ENCODE measurements around the gene INPP5K. TPM values are rescaled to one million over a fixed set of nuclear protein-coding genes. Genes with fewer than 3 reads are reported as not detected.

The INPP5K gene
- total and polyA plus RNA-seq, 4 donors: 22.5 to 38.9 (median 31.3) TPM

DNA sequence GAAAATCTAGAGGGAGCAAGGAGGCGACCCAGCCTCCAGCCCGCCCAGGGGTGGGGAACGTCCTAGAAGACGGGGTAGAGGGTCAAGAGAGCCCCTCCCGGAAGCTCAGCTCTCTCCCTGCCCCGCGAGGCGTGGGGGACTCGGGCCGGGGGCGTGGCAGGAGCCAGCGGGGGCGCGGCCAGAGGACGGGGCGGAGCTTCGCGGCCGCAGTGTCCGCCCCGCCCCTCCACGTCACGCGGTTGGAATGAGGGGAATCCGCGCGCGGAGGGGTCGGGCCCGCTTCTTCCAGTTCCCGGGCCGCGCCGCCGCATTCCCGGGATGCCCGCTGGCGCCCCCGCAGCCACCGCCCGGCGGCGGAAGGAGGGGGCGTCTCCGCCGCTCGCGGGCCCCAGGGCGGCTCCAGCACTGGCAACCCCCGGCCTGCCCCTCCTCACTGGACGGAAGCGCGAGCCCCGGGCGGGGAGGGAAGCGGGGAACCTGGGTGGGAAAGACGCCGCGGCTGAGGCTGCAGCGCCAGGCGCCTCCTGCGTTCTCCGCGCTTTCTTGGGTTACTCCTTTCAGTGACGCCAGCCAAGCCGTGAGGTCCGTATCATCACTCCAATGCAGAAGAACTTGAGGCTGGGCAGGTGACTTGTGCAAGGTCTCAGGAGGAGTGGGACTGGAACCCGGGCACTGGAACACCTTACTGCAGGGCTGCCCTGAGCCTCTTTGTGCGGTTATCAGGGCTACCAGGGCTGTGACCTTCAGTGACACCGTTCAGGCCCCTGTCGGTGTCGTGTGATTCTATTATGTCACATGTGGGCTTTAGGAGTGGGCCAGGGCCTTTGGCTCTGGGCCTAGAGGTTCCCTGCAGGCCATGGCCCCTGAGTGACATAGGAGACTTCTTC, 28.2 kb downstream of the INPP5K start:
- H3K4me3 ChIP-seq (ENCODE audit: low read depth, low read length): peak overlapping the region; percentile 48
- 3% methylated on average over 72 of the region's 72 CpGs for WGBS (ENCODE audit: insufficient coverage)
- peaks cover 66% of the 10 kb centered on the region for H3K4me1 ChIP-seq (ENCODE audit: control insufficient read depth, insufficient read depth, low read length)
- peaks cover 3% of the 10 kb centered on the region for H3K27me3 ChIP-seq (ENCODE audit: control insufficient read depth, insufficient read depth, low read length)
- peak in 5 of 6 donors; percentile 63 to 95 (median 80) for DNase-seq (ENCODE audit: low read depth in 4 of 6, low spot score in 6 of 6)
- no peaks in the 10 kb centered on the region for H3K9me3 ChIP-seq (ENCODE audit: control insufficient read depth, insufficient read depth, low read length)
- H3K27ac ChIP-seq (ENCODE audit: low read depth, low read length): peak overlapping the region; percentile 87
- peaks cover 17% of the 10 kb centered on the region for H3K36me3 ChIP-seq (ENCODE audit: control insufficient read depth, insufficient read depth, low read length)

DNA sequence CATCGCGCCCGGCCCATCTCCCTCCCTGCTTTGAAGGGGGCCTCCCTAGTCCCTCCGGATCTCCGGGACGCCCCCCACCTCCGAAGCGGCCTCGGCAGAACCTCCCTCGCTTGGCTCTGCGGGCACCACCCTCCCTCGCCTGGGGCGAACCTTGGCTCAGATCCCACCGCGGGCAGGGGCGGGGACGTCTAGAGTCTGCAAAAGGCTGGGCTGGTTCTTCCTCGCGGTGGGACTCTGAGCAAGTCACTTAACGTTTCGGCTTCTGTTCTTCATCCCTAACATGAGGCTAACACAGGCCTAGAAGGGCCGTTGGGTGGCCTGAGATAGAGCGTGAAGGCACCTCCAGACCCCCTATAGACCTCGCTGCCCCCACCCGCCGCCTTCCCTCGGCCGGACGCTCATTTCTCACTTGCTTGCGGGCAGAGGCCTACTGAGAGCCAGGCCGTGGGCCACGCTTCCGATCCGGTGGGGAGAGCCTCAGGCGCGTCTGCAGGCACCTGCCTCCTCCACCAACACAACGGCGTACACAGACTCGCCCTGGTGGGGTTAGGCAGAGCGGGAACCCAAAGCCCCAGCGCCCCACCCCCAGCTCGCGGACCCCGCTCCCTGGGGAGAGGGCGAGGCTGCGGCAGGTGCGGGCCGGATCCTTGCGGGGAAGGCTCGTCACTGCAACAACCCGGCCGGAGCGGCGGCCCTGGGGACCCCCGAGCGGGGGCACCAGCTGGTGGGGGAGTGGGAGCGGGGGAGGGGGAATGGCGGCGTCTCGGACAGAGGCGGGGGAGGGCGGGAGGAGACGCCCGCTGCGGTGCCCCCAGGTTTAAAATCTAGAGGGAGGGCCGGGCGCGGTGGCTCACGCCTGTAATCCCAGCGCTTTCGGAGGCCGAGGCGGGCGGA, 29.4 kb downstream of the INPP5K start:
- H3K27ac ChIP-seq (ENCODE audit: low read depth, low read length): peak overlapping the region; percentile 86

DNA sequence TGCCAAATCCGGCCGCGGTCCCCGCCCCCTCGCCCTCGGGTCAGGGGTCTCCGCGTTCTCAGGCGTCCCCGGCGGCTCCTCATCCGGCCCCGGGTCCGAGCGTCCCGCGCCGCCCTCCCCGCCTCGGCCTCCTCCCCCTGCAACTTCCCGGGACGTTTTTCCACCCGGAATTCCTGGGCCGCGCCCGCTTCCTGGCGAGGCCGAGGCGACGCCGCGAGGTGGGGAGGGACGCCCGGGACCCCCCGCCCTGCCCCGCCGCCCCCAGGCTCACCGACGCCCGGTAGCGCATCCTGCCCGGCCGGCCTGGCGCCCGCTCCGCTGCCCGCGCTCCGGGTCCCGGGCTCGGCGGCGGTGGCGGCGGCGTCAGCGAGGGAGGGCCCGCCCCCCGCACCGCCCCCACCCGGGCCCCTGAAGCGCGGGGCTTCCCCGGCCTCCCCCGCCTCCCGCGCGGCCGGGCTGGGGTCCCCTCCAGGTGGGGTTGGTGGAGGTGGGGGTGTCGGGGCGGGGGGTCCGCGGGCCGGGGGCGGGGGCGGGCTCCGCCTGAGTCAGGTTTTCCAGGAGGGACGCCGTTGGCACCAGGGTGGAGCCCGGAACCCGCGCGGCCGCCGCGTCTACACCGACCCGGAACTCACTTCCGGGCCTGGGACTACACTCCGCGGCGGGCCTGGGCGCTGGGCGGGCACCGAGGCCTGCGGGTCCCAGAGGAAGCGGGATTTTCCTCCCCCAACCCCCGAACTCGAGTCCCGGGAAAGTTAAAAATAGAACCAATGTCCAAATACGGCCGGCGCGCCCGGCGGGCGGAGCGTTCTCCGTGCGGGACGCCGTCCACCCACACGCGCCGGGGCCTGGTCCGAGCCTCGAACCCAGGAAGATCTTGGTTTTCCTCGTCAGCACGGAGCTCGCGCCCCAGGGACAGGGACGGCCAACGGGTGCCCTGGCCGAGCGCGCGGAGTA, 30.7 kb downstream of the INPP5K start:
- Histone ChIP-seq H3K4me1 (ENCODE audit: control insufficient read depth, insufficient read depth, low read length) (peaks cover 50% of the 10 kb centered on the region), H3K27ac (ENCODE audit: low read depth, low read length) (peak overlapping the region; percentile 76), H3K4me3 (ENCODE audit: low read depth, low read length) (peak overlapping the region; percentile 40), H3K36me3 (ENCODE audit: control insufficient read depth, insufficient read depth, low read length) (peaks cover 29% of the 10 kb centered on the region), H3K27me3 (ENCODE audit: control insufficient read depth, insufficient read depth, low read length) (peaks cover 3% of the 10 kb centered on the region), H3K9me3 (ENCODE audit: control insufficient read depth, insufficient read depth, low read length) (no peaks in the 10 kb centered on the region)
- peak in 1 of 6 donors; percentile 55 for DNase-seq (ENCODE audit: low read depth in 4 of 6, low spot score in 6 of 6)
- WGBS (ENCODE audit: insufficient coverage): 1% methylated on average over 97 of the region's 127 CpGs

More for the DNA sequence above, 29.4 kb downstream of the INPP5K start:
- H3K4me3 ChIP-seq (ENCODE audit: low read depth, low read length): peak overlapping the region; percentile 48
- peaks cover 57% of the 10 kb centered on the region for H3K4me1 ChIP-seq (ENCODE audit: control insufficient read depth, insufficient read depth, low read length)
- H3K36me3 ChIP-seq (ENCODE audit: control insufficient read depth, insufficient read depth, low read length): peaks cover 17% of the 10 kb centered on the region
- no peaks in the 10 kb centered on the region for H3K9me3 ChIP-seq (ENCODE audit: control insufficient read depth, insufficient read depth, low read length)
- DNase-seq (ENCODE audit: low read depth in 4 of 6, low spot score in 6 of 6): peak in 2 of 6 donors; percentile 36 to 67
- peaks cover 3% of the 10 kb centered on the region for H3K27me3 ChIP-seq (ENCODE audit: control insufficient read depth, insufficient read depth, low read length)
- 10% methylated on average over 69 of the region's 74 CpGs for WGBS (ENCODE audit: insufficient coverage)

GRCh38 chr17:1484676-1485422, 31.6 kb downstream of the INPP5K start:
- Histone ChIP-seq H3K9me3 (ENCODE audit: control insufficient read depth, insufficient read depth, low read length) (no peaks in the 10 kb centered on the region), H3K4me3 (ENCODE audit: low read depth, low read length) (peak overlapping the region; percentile 36), H3K27ac (ENCODE audit: low read depth, low read length) (peak overlapping the region; percentile 76), H3K4me1 (ENCODE audit: control insufficient read depth, insufficient read depth, low read length) (peaks cover 43% of the 10 kb centered on the region), H3K36me3 (ENCODE audit: control insufficient read depth, insufficient read depth, low read length) (peaks cover 34% of the 10 kb centered on the region), H3K27me3 (ENCODE audit: control insufficient read depth, insufficient read depth, low read length) (peaks cover 3% of the 10 kb centered on the region)
- WGBS (ENCODE audit: insufficient coverage): 8% methylated on average over 14 of the region's 19 CpGs
- peak in 1 of 6 donors; percentile 44 for DNase-seq (ENCODE audit: low read depth in 4 of 6, low spot score in 6 of 6)

DNA sequence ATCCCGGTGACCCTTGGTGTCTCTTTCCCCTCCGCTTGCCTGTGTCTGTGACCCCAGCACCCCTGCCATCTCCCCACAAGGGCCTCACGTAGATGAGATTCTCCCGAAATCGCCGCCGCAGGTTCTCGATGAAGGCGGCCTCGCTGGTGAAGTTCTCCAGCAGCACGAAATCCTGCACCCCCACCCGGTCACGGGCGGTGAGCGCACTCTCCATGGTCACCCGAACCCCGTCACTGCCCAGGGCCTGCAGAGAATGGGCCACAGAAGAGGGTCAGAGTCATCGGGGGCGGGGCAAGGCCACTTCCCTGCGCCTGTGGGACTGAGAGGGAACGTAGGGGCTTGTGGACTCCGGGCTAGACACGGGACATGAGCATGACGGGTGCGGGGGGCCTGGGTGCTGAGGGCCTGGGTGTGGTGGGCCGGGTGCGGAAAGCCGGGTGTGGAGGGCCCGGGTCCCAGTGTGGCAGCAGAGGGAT, 32.3 kb downstream of the INPP5K start:
- Histone ChIP-seq H3K4me3 (ENCODE audit: low read depth, low read length) (no peak overlapping the region), H3K27me3 (ENCODE audit: control insufficient read depth, insufficient read depth, low read length) (peaks cover 3% of the 10 kb centered on the region), H3K36me3 (ENCODE audit: control insufficient read depth, insufficient read depth, low read length) (peaks cover 40% of the 10 kb centered on the region), H3K9me3 (ENCODE audit: control insufficient read depth, insufficient read depth, low read length) (no peaks in the 10 kb centered on the region), H3K4me1 (ENCODE audit: control insufficient read depth, insufficient read depth, low read length) (peaks cover 39% of the 10 kb centered on the region), H3K27ac (ENCODE audit: low read depth, low read length) (no peak overlapping the region)
- WGBS (ENCODE audit: insufficient coverage): 95% methylated on average over 27 of the region's 29 CpGs
- no peak for DNase-seq (ENCODE audit: low read depth in 4 of 6, low spot score in 6 of 6)

DNA sequence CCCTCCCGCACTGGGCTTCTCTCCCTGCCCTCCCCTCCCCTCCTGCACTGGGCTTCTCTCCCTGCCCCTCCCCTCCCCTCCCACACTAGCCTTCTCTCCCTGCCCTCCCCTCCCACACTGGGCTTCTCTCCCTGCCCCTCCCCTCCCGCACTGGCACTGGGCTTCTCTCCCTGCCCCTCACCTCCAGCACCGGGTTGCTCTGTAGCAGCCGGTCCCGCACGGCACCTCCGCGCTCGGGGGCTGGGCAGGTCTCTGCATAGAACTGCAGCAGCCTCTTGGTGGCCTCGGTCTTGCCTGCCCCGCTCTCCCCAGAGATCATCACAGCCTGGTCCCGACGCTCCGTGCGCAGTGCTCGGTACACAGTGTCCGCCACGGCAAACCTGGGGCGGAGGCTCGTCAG, 33.7 kb downstream of the INPP5K start:
- Histone ChIP-seq H3K4me3 (ENCODE audit: low read depth, low read length) (no peak overlapping the region), H3K27ac (ENCODE audit: low read depth, low read length) (no peak overlapping the region), H3K36me3 (ENCODE audit: control insufficient read depth, insufficient read depth, low read length) (peaks cover 54% of the 10 kb centered on the region), H3K9me3 (ENCODE audit: control insufficient read depth, insufficient read depth, low read length) (no peaks in the 10 kb centered on the region), H3K4me1 (ENCODE audit: control insufficient read depth, insufficient read depth, low read length) (peaks cover 28% of the 10 kb centered on the region), H3K27me3 (ENCODE audit: control insufficient read depth, insufficient read depth, low read length) (peaks cover 3% of the 10 kb centered on the region)
- WGBS (ENCODE audit: insufficient coverage): 74% methylated on average over 11 of the region's 20 CpGs
- DNase-seq (ENCODE audit: low read depth in 4 of 6, low spot score in 6 of 6): no peak

GRCh38 chr17:1481736-1482135, 34.7 kb downstream of the INPP5K start:
- H3K27ac ChIP-seq (ENCODE audit: low read depth, low read length): no peak overlapping the region
- H3K4me1 ChIP-seq (ENCODE audit: control insufficient read depth, insufficient read depth, low read length): peaks cover 19% of the 10 kb centered on the region
- peaks cover 3% of the 10 kb centered on the region for H3K27me3 ChIP-seq (ENCODE audit: control insufficient read depth, insufficient read depth, low read length)
- H3K4me3 ChIP-seq (ENCODE audit: low read depth, low read length): no peak overlapping the region
- H3K36me3 ChIP-seq (ENCODE audit: control insufficient read depth, insufficient read depth, low read length): peaks cover 63% of the 10 kb centered on the region
- DNase-seq (ENCODE audit: low read depth in 4 of 6, low spot score in 6 of 6): no peak
- H3K9me3 ChIP-seq (ENCODE audit: control insufficient read depth, insufficient read depth, low read length): no peaks in the 10 kb centered on the region
- 62% methylated on average over 11 of the region's 11 CpGs for WGBS (ENCODE audit: insufficient coverage)

DNA sequence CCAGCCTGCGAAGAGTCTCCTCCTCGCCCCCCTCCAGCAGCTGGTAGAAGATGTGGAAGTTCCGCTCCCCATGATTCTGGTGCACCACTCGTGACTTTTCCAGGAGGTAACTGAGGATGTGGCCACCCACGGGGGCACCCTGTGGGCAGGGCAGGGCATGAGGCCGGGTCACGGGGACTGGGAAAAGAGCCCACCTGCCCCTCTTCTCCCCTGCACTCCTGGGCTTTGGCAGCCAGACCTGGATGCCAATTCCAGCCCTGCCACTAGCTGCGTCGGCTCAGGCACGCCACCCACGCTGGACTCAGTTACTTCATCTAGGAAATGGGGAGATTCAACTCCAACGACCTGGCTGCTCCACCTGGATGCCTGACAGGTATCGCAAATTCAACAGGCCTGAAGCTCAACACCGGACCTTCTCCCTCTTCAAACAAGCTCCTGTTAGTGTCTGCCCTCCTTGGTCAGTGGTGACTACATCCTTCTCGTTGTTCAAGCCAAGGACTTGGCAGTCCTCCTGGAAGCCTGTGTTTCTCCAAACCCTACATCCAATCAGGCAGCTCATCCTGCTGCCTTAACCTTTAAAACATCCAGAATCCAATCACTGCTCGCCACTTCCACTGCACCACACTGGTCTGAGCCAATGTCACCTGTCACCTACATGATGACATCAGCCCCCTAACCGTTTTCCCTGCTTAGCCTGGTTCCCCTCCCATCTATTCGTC, 35.5 kb downstream of the INPP5K start:
- no peaks in the 10 kb centered on the region for H3K27me3 ChIP-seq (ENCODE audit: control insufficient read depth, insufficient read depth, low read length)
- 88% methylated on average over 16 of the region's 18 CpGs for WGBS (ENCODE audit: insufficient coverage)
- peaks cover 71% of the 10 kb centered on the region for H3K36me3 ChIP-seq (ENCODE audit: control insufficient read depth, insufficient read depth, low read length)
- no peaks in the 10 kb centered on the region for H3K9me3 ChIP-seq (ENCODE audit: control insufficient read depth, insufficient read depth, low read length)
- no peak for DNase-seq (ENCODE audit: low read depth in 4 of 6, low spot score in 6 of 6)
- peaks cover 10% of the 10 kb centered on the region for H3K4me1 ChIP-seq (ENCODE audit: control insufficient read depth, insufficient read depth, low read length)
- H3K27ac ChIP-seq (ENCODE audit: low read depth, low read length): no peak overlapping the region
- H3K4me3 ChIP-seq (ENCODE audit: low read depth, low read length): no peak overlapping the region

Measured in spinal cord (tissue), 10 donors.